HG02642 (cell line): Measurements from ENCODE around the gene SOX30.

Experiments
- ATAC-seq: cut with Tn5 transposase; IDR thresholded peaks from one replicate; pipeline ENCODE4 v1.9.1; 2021; ENCODE audit warnings: mild to moderate bottlenecking; ENCODE audit not compliant: unreplicated experiment, poor library complexity

SOX30 gene

DNA sequence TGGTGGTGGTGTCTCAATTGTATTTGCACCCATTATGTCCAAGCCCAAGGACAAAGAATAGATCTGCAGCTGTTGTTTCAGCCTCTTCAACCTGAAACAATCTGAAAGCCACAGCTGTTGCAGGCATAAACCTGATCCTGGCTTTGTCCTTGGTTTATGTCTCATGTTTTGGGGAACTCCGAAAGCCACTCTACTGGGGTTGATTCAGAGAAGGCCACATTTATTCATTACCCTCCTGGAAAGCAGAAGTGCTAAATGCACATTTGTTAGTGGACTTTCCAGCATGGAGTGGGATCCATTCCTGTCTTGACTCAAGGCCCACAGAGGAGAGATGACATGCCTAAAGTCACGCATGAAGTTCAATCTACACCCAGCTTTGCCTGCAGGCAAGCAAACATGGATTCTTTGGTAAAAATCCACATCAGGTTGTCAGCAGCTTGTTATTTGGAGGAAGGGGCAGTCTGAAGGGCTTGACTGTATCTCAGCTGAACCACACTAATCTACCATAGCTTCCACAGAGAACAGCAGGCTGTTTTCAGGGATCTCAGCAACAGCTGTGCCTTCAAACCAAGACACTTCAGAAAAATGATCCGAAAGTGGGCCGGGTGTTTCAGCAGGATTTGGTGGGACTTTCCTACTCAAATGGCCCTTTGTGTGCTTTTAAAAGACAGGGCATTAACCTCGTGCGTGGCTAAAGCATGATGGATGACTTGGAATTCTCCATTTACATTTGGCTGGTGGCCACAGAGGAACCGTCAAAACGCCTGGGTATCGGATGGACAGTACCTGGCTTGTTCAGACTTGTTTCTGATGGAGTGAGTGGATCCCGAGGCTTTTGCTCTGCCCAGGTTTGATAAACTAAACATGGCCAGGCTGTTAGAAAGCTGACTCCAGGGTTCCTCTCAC, 40.4 kb downstream of the SOX30 start:
- peak; percentile 74 for ATAC-seq

DNA sequence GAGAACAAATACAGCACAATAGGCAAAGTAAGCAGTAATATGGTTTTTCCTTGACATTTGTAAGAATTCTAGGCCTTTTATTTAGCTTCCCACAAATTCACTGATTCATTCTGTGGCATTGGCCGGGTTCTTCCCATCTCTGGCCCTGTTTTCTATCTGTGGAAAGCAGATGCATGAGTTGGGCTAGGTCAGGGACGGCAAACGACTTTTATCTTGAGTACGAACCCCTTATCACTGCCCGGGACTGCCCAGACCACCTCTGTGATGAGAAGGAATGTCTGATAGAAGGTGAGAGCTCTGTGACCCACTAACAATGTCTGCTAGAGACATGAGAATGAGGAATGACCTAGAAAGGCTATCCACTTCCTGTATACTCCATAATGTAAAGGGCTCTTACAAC, 41.2 kb downstream of the SOX30 start:
- peak; percentile 4 for ATAC-seq

DNA sequence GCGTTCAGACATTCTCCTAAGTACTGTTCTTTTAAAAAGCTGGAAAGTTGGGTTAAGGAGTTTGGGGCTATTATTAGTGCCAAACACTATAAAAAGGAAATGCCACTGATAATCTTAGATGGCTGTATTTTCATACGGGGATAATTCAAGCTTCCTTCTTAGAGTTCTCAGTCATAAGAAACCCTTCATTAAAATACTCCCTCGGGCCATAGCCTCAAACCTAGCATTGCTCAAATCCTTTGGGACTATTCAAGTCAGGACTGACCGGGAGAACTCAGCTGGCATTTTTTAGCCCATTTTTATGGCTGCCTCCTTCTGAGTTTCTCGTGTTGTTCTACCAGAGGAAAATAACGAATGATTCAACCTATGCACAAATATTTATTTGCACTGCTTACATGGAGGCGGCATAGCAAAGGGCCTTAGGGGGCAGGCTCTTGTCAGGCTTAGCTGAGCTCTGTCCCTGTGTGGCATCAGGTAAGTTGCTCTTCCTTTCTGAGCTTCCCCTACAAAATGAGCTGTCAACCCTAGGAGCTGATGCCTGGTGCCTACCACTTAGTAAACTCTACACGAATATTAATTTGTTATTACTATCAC, 43.2 kb downstream of the SOX30 start:
- no peak for ATAC-seq

DNA sequence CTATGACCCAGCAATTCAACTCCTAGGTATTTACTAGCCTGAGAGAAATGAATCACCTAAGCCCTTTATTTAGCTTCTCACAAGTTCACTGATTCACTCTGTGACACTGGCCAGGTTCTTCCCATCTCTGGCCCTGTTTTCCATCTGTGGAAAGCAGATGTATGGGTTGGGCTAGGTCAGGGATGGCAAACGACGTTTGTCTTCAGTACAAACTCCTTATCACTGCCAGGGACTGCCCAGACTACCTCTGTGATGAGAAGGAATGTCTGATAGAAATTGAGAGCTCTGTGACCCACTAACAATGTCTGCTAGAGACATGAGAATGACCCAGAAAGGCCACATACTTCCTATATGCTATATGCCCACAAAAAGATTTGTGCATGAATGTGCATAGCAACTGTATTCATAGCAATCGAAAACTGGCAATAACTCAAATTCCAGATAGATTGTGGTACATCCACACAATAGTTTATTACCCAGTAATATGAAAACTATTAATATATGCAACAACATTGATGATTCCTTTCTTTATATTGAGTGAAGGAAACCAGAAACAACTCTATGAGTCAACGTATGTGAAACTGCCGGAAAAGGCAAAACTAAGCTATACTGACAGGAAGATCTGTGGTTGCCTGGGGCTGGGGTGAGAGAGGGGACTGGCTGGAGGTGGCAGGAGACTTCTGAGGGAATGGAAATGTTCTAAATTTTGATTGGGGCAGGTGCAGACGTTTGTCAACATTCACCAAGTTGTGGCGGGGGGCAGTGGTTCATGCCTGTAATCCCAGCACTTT, 44.7 kb downstream of the SOX30 start:
- ATAC-seq: peak; percentile 36

DNA sequence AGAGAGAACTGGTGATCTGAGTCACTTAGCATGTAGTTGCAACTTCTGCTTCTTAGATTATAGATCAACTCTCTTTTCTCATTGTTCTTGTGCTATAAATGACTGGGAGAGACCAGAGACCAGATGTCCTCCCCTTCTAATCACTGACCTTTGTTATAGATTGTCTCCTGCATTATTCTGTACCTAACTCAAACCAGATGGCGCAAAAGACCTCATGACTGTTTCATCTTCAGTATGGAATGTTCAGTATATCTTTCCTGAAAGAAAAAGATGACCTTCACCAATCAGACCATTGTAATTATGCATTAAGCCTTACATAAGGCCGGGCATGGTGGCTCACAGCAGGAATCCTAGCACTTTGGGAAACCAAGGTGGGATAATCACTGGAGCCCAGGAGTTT, 46.2 kb downstream of the SOX30 start:
- no peak for ATAC-seq

DNA sequence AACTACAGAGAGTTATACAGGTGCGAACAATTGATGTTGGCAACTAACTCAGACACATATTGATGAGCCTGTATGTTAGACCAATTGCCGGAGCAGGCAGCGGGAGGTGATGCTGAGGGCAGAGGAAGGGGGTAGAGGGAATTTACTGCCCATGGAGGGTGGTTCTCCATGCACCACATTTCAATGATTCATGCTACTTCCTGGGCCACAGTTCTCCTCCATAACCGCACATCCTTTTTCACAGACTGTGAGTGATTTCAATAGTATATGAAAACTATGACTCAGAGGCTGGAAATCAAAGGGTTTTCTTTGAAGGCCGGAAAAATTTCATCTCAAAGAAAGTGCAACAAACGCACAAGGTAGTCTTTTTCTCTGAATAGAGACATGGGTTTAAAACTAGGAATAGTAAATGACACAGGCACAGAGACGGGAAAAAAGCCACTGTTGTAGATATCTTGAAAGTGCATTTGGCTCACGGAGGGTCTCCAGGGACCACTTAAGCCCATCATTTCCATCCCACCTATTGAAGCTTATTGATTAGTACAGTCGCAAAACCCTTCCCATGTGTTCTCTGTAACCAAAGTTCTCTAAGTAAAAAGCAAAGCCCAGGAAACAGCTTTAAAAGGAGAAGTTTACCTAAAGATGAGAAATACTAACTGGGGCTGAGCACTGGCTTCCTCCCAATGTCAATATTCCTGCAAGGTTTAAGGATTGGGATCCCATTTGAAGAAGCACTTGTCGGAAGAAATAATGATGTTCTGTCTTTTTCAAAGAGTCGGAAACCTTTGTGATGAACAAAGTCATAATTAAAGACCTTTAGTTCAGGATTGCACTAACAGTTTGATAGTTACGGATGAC, 48.7 kb downstream of the SOX30 start:
- ATAC-seq: no peak

DNA sequence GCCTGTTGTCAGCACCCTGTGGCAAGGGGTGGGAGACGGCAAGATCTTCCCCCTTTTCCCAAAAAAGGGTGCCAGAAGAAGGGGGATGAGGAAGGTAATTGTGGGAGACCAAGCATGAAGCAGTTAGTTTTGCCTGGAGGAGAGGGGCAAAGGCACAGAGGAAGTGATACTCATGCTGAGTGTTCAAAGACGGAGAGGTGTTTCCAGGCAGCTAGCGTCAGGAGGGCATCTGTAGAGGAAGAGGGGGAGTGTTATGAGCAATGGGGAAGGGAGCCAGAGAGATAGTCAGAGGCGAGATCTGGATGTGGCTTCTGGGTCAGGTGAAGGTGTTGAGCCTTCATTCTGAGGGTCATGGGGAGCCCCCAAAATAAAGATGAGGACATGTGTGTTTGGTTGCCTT, 49.7 kb downstream of the SOX30 start:
- ATAC-seq: peak; percentile 57

DNA sequence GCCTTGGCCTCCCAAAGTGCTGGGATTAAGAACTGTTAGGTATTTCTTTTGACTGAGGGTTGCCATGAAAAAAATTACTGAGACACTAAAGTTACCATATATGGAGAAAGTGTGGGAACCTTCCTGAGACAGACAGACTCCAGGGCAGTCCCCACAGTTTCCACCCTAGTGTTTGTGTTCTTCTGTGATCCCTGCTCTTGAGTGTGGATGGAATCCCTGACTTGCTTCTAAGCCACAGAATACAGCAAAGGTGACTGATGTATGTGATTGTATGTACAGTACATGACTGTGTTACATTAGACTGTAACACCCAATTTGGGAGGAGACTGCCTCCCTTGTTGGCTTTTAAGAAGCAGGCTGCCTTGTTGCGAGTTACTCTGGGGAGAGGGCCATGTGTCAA, 52.0 kb downstream of the SOX30 start:
- no peak for ATAC-seq

DNA sequence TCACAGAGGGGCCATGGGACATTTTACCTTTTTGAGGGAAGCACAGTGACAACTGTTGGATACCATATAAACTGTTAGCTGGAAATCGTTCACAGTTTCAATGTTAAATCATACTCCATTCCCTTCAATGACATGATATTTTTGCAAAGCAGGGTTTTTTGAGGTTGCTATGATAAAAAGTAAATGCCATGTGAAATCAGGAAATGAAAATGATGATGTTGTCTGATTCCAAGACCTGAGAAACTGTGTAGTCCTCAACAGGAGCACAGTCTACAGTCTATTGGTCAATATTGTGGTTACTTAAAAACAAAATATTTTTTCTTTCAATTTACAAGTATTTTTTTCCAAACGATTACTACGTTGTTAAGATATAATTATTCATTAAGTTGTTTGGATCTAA, 52.7 kb downstream of the SOX30 start:
- no peak for ATAC-seq

DNA sequence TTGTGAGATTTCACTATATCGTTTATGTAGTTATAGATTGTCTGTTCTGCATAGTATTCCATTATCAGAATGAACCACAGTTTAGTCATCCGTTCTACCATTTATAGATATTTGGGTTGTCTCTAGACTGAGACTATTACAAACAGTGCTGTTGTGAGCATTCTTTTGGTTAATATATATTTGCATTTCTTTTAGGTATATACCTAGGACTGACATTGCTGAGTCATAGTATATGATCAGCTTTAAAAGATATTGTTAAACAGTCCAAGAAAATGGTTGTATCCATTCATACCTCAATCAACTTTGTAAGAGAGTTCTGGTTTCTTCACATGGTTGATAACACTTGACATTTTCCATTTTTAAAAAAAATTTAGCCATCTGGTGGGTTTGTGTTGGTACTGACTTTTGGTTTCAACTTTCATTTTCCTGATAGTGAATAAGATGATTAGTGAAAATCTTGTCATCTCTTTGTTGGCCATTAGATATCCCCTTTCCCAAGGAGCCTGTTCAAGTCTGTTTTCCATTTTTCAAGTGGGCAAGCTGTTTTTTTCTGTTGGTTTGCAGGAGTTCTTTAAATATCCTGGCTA, 53.8 kb downstream of the SOX30 start:
- ATAC-seq: no peak

DNA sequence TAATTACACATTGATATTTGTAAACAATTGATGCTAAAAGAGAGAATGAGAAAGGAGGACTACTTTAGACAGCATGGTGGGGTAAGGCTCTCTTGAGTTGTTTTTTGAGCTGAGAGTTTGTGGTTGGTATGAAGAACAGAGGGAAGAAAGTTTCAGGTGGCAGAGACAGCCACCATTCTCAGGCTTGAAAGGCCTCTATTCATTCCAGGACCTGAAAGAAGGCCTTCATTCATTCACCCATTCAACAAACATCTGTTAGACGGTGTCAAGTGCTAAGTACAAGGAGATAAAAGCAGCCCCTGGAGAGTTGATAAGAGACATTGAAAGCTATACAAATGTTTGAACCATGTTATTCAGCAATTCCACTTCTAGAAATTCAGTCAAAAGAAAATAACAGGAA, 55.0 kb downstream of the SOX30 start:
- ATAC-seq: no peak

DNA sequence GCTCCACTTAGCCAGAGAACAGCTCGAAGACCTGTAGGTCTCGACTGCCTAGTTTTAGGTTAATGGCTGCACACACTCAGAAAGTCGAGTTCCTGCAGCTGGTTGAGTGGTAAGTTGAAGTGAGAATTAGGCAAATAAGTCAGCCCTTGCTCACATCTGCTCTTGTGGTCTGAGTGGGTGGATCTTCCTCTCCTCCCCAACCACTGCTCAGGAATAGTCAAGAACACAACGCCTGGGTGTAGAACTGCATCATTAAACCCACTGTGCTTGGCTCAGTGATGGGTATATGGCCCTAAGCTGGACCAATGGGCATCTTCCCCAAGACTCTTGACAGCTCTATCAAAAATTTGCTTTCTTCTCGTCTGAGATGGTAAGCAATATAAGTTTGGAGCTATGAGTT, 55.8 kb downstream of the SOX30 start:
- peak; percentile 86 for ATAC-seq

DNA sequence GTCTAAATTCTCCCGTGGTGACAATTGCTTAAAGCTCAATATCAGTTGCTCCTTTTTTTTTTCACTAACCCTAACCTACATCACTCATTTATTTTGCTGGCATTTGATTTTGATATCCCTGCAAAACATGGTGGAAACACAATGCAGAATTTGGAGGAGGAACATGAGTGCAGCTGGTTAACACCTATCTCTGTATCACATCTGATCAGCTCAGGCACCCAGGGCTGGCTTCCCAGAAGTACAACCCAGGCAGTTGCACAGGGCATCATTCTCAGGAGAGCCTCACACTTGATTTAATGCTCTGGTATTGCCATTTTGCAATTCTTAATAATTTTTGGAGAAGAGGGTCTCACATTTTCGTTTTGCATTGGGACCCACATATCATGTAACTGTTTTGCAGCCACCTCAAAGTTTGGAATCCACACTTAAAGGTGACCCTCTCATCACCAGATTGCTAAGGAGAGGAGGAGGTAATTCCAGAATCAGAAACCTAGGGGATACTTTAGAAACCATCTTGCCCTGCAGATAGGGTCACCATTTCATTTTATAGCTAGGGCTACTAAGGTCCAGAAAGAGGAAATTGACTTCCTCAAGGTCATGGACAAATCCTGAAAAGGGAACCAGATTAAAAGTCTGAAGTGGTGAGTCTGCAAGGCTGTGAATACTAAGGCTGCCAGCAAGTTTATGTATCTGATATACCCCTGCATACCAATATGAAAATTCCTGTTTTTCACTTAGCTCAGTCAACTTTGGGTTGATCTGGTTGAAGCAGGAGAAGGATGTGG, 57.4 kb downstream of the SOX30 start:
- no peak for ATAC-seq

DNA sequence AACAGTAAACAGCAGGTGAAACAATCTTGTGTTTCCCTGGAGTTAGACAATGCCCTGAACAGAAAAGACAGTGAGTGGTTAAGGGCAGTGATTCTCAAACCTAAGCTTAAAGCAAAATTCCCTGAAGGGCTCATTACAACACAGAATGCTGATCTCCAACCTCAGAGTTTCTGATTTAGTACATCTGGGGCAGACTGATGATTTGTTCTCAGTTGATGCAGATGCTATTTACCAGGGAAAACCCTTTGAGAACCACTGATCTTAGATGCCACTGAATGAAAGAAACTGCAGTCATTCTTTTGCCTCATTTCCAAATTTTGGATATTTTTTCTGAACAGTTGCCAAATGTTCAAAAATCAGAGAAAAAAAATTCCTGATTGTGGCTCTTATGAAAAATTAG, 58.0 kb downstream of the SOX30 start:
- ATAC-seq: no peak

DNA sequence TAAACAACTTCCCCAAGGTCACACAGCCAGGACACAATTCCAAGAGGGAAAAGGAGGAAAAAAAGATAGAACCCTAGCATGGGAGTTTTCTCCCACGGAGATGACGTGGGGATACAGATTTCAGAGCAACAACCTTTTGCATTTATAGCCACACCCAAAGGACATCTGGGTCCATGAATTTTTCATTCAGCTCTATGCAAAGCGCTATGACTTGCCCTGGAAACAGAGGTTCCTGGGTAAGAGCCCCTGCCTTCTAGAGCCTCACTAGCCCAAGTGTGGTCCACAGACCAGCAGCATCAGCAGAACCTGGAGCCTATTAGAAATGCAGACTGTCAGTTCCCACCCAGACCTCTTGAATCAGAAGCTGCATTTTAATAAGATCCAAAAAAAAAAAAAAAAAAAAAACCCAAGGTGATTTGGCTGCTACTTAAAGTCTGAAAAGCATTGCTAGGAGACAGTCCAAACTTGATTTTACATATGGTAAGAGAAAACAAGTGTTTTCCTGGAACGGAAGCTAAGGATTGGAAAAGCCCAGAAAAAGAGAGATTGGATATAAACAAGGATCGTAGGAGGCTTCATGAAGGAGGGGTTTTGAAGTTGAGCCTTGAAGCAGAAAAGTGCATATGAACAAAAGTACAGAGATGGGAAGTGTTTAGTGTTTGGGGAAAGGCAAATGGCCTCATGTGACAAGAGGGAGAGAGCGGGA, 59.0 kb downstream of the SOX30 start:
- ATAC-seq: no peak

DNA sequence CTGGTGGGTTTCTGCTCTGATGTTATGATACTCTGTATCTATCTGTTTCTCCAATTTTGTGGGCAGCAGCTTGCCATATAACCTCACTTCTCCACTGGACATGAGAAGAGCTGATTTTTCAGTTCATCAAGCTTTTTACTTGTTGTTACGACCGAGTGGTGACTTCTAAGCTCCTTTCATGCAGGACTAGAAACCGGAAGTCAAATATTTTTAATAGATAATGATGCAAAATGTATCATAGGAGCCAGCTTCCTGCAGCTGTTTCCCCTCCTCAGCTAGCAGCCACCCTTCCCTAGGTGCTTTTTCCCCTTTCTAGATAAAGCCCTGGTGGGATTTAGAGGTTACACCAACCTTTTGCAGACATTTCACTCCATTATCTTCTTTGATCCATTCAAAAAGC, 59.6 kb downstream of the SOX30 start:
- no peak for ATAC-seq

DNA sequence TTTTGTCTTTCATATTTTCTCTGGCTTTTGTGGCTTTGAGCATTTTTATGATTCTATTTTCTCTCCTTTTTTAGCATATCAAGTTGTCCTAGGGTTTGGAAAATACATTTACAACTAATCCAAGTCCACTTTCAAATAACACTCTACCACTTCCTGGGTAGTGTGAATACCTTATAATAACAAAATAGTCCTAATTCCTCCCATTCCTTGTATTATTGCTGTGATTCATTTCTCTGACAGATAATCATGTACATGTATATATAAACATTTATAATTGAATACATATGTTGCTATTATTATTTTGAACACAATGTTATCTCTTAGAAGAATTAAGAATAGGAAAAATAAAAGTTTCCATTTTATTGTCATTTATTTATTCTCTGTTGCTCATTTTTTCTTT, 61.8 kb downstream of the SOX30 start:
- no peak for ATAC-seq

DNA sequence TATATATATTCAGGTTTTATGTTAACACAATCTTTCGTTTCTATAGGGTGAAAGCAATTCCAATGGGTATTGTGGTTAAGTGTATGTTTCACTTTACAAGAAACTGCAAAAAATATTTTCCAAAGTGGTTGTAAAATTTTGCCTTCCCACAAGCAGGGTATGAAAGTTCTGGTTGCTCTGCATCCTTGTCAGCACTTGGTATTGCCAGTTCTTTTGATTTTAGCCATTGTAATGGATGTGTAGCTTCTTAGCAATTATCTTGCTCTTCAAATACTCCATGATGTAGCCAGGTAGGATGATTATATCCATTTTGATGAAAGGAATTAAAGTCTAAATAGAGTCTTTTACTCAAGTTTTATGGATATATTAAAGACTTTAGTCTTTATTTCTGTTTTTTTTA, 67.6 kb downstream of the SOX30 start:
- no peak for ATAC-seq
